ENCODE data around the gene SMC1A. TPM values are rescaled to one million over a fixed set of nuclear protein-coding genes. Genes with fewer than 3 reads are reported as not detected.

Gene SMC1A
- total RNA-seq, 1 experiment from 2014 or later, result 100 TPM

GRCh38 chrX:53383376-53384076, 38.9 kb downstream of the SMC1A start:
- Mint-ChIP-seq H3K9me3 (peaks cover 55 to 57% of the 10 kb centered on the region in 2 experiments), H3K27ac (no peak overlapping the region; a peak in 2 of 7 replicates), H3K27me3 (ENCODE audit: low read depth) (peaks cover 3% of the 10 kb centered on the region), H3K4me3 (no peak overlapping the region), H3K4me1 (no peaks in the 10 kb centered on the region), H3K36me3 (ENCODE audit: insufficient read depth in 1 of 3, low read depth in 3 of 3) (peaks cover 41 to 77% (median 62%) of the 10 kb centered on the region in 3 experiments; a peak in 6 of 7 replicates)
- H3K18ac ChIP-seq (ENCODE audit: insufficient read length, low read depth, low read length), result no peak overlapping the region
- H3K14ac ChIP-seq (ENCODE audit: insufficient read depth, low read length), result no peak overlapping the region
- H2BK20ac ChIP-seq (ENCODE audit: low read depth, low read length, poor library complexity, severe bottlenecking), result no peak overlapping the region
- no peak overlapping the region for H3T11ph ChIP-seq (ENCODE audit: low read length)
- H4K91ac ChIP-seq (ENCODE audit: insufficient read length, low read depth, low read length), result no peak overlapping the region
- no peaks in the 10 kb centered on the region for H3K23me2 ChIP-seq (ENCODE audit: insufficient read length, low read depth, low read length, poor library complexity, severe bottlenecking)
- no peaks in the 10 kb centered on the region for H4K20me1 ChIP-seq (ENCODE audit: control insufficient read depth, insufficient read depth, insufficient read length)
- no CpG with 5 or more reads among the region's 4 CpGs for WGBS (ENCODE audit: extremely low coverage, insufficient read length, low lambda C conversion rate)
- no peak overlapping the region for H2BK120ac ChIP-seq (ENCODE audit: low read depth, low read length, poor library complexity, severe bottlenecking)
- no peak overlapping the region for H3K56ac ChIP-seq (ENCODE audit: insufficient read length, low read depth, low read length)
- no peak overlapping the region for H2AK5ac ChIP-seq (ENCODE audit: insufficient read length, low read length)
- no peaks in the 10 kb centered on the region for H3K27me3 ChIP-seq (ENCODE audit: insufficient read depth, low read length)
- H2BK15ac ChIP-seq (ENCODE audit: low read depth, low read length), result no peak overlapping the region
- H4K8ac ChIP-seq (replicated peaks; ENCODE audit: insufficient read length, low read depth, low read length), result no peak overlapping the region
- no peaks in the 10 kb centered on the region for H3K79me1 ChIP-seq (ENCODE audit: insufficient read depth, low read depth, low read length, poor library complexity, severe bottlenecking)
- no peak overlapping the region for H3K9ac ChIP-seq (ENCODE audit: extremely low read depth, insufficient read length, low read length)
- H3K79me2 ChIP-seq (ENCODE audit: insufficient read depth, low read length), result no peaks in the 10 kb centered on the region
- H2BK12ac ChIP-seq (ENCODE audit: insufficient read length, low read depth, low read length), result no peak overlapping the region
- H2AFZ ChIP-seq (ENCODE audit: low read length), result no peak overlapping the region
- no peak overlapping the region for H3K4me2 ChIP-seq (ENCODE audit: insufficient read depth, insufficient read length, low read length)
- H4K5ac ChIP-seq (ENCODE audit: insufficient read length, low read depth, low read length), result no peak overlapping the region
- no peaks in the 10 kb centered on the region for H3K4me1 ChIP-seq (ENCODE audit: insufficient read depth, low read length)
- no peak overlapping the region for H3K27ac ChIP-seq (ENCODE audit: insufficient read length, low read depth, low read length)
- peaks cover 50% of the 10 kb centered on the region for H3K9me3 ChIP-seq (ENCODE audit: control insufficient read depth, low read depth, low read length)
- H3K4ac ChIP-seq (ENCODE audit: low read depth, low read length), result no peak overlapping the region
- no peak for TF ChIP-seq CTCF (conservative IDR thresholded peaks at IDR 0.05)
- DNase-seq, result no peak
- H3K23ac ChIP-seq (ENCODE audit: insufficient read length, low read depth, low read length), result no peak overlapping the region
- no peak overlapping the region for H2BK5ac ChIP-seq (ENCODE audit: insufficient read length, low read length)
